ENCODE measurements around the gene TAF1D. TPM values are rescaled to one million over a fixed set of nuclear protein-coding genes. Genes with fewer than 3 reads are reported as not detected.

TAF1D gene
- total RNA-seq, 3 donors from 2014 or later (not counting 1 experiment from before 2014, with no cell fraction given), result 76.3 to 110 (median 109) TPM

DNA sequence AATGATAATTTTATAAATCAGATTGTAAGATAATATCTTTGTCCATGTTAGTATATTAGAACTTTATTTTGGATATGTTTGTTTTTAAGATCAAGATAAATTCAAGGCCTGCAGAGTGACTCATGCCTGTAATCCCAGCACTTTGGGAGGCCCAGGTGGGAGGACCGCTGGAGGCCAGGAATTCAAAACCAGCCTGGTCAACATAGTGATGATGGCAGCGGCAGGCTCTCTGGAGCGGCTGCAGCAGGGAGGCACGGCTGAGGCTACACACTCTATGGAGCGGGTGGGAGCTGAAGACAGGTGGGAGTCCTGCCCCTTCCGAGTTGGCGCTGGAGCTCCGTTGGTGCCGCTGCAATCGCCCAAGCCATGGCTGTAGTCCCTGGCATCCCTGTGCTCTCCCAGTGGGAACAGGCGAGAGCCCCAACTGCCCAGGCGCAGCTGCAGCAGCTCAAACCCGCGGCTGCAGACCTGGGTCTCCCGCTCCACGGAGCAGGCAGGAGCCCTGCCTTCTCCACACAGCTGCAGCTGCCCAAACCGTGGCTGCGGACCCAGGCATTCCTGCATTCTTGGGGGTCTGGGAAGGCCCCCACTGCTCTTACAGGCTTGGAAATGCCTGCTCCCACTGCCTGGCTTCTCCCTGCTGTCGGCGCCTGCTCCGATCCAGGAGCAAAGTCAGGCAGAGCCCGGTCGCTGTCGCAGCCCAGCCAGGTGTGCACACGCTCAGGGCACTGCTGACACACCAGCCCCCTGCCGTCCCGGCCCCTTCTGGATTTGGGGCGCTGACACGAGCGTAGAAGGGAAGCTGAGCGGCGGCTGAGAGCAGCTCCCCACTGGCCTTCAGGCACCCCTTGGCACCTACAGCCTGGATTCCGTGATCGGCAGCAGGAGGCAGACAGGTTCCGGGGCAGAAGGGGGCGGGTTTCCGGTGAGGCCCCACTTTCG is 16.9 kb upstream of the TAF1D start:
- no peak for ATAC-seq
- no peak overlapping the region for H3K27ac ChIP-seq (ENCODE audit: low read length)
- H3K36me3 Mint-ChIP-seq, result no peaks in the 10 kb centered on the region

DNA sequence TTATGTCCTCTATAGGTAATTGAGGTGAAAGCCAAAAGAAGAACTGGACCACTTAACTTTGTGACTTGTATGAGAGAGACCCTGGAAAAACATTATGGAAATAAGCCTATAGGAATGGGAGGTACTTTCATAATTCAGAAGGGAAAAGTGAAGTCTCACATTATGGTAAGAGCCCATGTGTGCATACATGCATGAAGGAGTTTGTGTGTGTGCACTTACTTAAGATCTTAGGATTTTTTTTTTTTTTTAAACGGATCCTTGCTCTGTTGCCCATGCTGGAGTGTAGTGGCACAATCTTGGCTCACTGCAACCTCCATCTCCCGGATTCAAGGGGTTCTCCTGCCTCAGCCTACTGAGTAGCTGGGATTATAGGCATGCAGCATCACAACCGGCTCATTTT is 16.0 kb upstream of the TAF1D start:
- intact Hi-C loops (cut with micrococcal nuclease), result no loop called here
- H3K4me1 ChIP-seq (ENCODE audit: control insufficient read depth, insufficient read depth, low read length), result no peaks in the 10 kb centered on the region

More for the DNA sequence above, 16.9 kb upstream of the TAF1D start:
- no peak overlapping the region for H3K4me3 Mint-ChIP-seq
- no peaks in the 10 kb centered on the region for H3K4me1 ChIP-seq (ENCODE audit: control insufficient read depth, insufficient read depth, low read length)
- no peak overlapping the region for H3K4me3 ChIP-seq (ENCODE audit: low read length)
- DNase-seq, result no peak
- H3K27me3 Mint-ChIP-seq (ENCODE audit: low read depth in 2 of 2), result no peaks in the 10 kb centered on the region
- TF ChIP-seq, protein P1, sequence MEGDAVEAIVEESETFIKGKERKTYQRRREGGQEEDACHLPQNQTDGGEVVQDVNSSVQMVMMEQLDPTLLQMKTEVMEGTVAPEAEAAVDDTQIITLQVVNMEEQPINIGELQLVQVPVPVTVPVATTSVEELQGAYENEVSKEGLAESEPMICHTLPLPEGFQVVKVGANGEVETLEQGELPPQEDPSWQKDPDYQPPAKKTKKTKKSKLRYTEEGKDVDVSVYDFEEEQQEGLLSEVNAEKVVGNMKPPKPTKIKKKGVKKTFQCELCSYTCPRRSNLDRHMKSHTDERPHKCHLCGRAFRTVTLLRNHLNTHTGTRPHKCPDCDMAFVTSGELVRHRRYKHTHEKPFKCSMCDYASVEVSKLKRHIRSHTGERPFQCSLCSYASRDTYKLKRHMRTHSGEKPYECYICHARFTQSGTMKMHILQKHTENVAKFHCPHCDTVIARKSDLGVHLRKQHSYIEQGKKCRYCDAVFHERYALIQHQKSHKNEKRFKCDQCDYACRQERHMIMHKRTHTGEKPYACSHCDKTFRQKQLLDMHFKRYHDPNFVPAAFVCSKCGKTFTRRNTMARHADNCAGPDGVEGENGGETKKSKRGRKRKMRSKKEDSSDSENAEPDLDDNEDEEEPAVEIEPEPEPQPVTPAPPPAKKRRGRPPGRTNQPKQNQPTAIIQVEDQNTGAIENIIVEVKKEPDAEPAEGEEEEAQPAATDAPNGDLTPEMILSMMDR (IDR thresholded peaks at IDR 0.05), result no peak
- no peaks in the 10 kb centered on the region for H3K9me3 ChIP-seq (ENCODE audit: control insufficient read depth, insufficient read depth, low read length)
- no peaks in the 10 kb centered on the region for H3K27me3 ChIP-seq (ENCODE audit: control insufficient read depth, insufficient read depth, low read length)
- H3K27ac Mint-ChIP-seq, result no peak overlapping the region
- no peaks in the 10 kb centered on the region for H3K9me3 Mint-ChIP-seq
- whole genome bisulfite sequencing (ENCODE audit: insufficient coverage), result 98% methylated on average over 38 of the region's 38 CpGs
- no peaks in the 10 kb centered on the region for H3K4me1 Mint-ChIP-seq
- intact Hi-C loops (cut with micrococcal nuclease), result no loop called here
- H3K36me3 ChIP-seq (ENCODE audit: control insufficient read depth, insufficient read depth, low read length), result peaks cover 56% of the 10 kb centered on the region

DNA sequence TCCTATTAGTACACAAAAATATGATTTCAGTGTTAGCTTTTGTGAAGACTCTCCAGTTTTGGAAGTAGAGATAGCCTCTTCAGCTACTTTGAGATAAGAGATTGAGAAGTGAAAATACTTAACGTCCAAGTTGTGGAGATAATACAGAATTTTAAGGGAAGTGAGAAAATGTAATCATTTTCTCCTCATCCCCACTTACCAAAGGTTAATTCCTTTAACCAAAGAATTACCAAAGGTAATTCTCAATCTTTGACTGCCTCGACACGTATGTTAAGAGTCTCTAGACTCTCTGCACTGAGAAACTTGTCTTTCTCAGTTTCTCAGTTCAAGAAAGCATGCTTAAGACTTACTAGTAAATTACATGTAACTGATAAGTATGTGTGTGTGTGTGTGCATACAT is 15.5 kb upstream of the TAF1D start:
- Histone ChIP-seq H3K4me1 (ENCODE audit: control insufficient read depth, insufficient read depth, low read length) (no peaks in the 10 kb centered on the region), H3K27me3 (ENCODE audit: control insufficient read depth, insufficient read depth, low read length) (no peaks in the 10 kb centered on the region), H3K27ac (ENCODE audit: low read length) (no peak overlapping the region), H3K9me3 (ENCODE audit: control insufficient read depth, insufficient read depth, low read length) (no peaks in the 10 kb centered on the region), H3K4me3 (ENCODE audit: low read length) (no peak overlapping the region), H3K36me3 (ENCODE audit: control insufficient read depth, insufficient read depth, low read length) (peaks cover 48% of the 10 kb centered on the region)
- Mint-ChIP-seq H3K27ac (peak overlapping the region in 1 of 2 donors; percentile 9), H3K4me1 (no peaks in the 10 kb centered on the region), H3K9me3 (no peaks in the 10 kb centered on the region), H3K4me3 (no peak overlapping the region), H3K27me3 (ENCODE audit: low read depth in 2 of 2) (no peaks in the 10 kb centered on the region), H3K36me3 (no peaks in the 10 kb centered on the region)
- WGBS (ENCODE audit: insufficient coverage), result 100% methylated on average over 2 of the region's 3 CpGs
- ATAC-seq (no peak), DNase-seq (no peak)
- TF ChIP-seq, protein P1 (IDR thresholded peaks at IDR 0.05), result no peak
- intact Hi-C loops (cut with micrococcal nuclease), result no loop called here

More for the DNA sequence above, 16.0 kb upstream of the TAF1D start:
- H3K27me3 ChIP-seq (ENCODE audit: control insufficient read depth, insufficient read depth, low read length), result no peaks in the 10 kb centered on the region
- Mint-ChIP-seq H3K27ac (peak overlapping the region in 1 of 2 donors; percentile 9), H3K9me3 (no peaks in the 10 kb centered on the region), H3K4me1 (no peaks in the 10 kb centered on the region), H3K27me3 (ENCODE audit: low read depth in 2 of 2) (no peaks in the 10 kb centered on the region), H3K4me3 (no peak overlapping the region), H3K36me3 (no peaks in the 10 kb centered on the region)
- peaks cover 53% of the 10 kb centered on the region for H3K36me3 ChIP-seq (ENCODE audit: control insufficient read depth, insufficient read depth, low read length)
- DNase-seq, result no peak
- WGBS (ENCODE audit: insufficient coverage), result 91% methylated on average over 3 of the region's 3 CpGs
- no peak for ATAC-seq
- no peak overlapping the region for H3K27ac ChIP-seq (ENCODE audit: low read length)
- H3K9me3 ChIP-seq (ENCODE audit: control insufficient read depth, insufficient read depth, low read length), result no peaks in the 10 kb centered on the region
- H3K4me3 ChIP-seq (ENCODE audit: low read length), result no peak overlapping the region
- TF ChIP-seq, protein P1 (IDR thresholded peaks at IDR 0.05), result no peak

All from natural killer cell (primary cell).